SK-N-SH treated with all-trans-retinoic acid at 6 μM for 48 hours (cell line): ENCODE results near the gene COL23A1.

Experiments
- ATAC-seq: fragments of 200-7000 bp; cut with Tn5 transposase; 3 replicates; pipeline ENCODE4 v1.9.1; 2020; ENCODE audit warnings: mild to moderate bottlenecking, moderate library complexity
- ARNTL ChIP-seq: fragments of 450-650 bp; formaldehyde crosslinking; IDR thresholded peaks from 2 replicates; pipeline ENCODE4 v1.5.0; 2020; ENCODE audit warnings: low read depth, mild to moderate bottlenecking, moderate library complexity, borderline replicate concordance
- BACH2 ChIP-seq: fragments of 250-450 bp; sonication (Bioruptor Pico); IDR thresholded peaks from 2 replicates; pipeline ENCODE4 v1.9.0; 2021; ENCODE audit warnings: mild to moderate bottlenecking, borderline replicate concordance
- CSDC2 ChIP-seq: fragments of 250-450 bp; sonication (Bioruptor Pico); IDR thresholded peaks from 2 replicates; pipeline ENCODE4 v1.5.0; 2020; ENCODE audit warnings: mild to moderate bottlenecking, moderate library complexity
- ESRRG ChIP-seq: fragments of 250-450 bp; sonication (Bioruptor Pico); IDR thresholded peaks from 2 replicates; pipeline ENCODE4 v1.6.1; 2021; ENCODE audit warnings: mild to moderate bottlenecking
- GLIS3 ChIP-seq: fragments of 250-450 bp; sonication (Bioruptor Pico); IDR thresholded peaks from 2 replicates; pipeline ENCODE4 v1.5.0; 2020; ENCODE audit warnings: mild to moderate bottlenecking, moderate library complexity
- ISL1 ChIP-seq: fragments of 250-450 bp; sonication (Bioruptor Pico); IDR thresholded peaks from 2 replicates; pipeline ENCODE4 v2.1.2; 2022; ENCODE audit warnings: mild to moderate bottlenecking, moderate library complexity
- OSR1 ChIP-seq: fragments of 250-450 bp; sonication (Bioruptor Pico); IDR thresholded peaks from 2 replicates; pipeline ENCODE4 v1.8.0; 2022; ENCODE audit warnings: moderate library complexity, mild to moderate bottlenecking, inconsistent platforms
- PPARA ChIP-seq: fragments of 250-450 bp; sonication (Bioruptor Pico); IDR thresholded peaks from 2 replicates; pipeline ENCODE4 v1.5.0; 2020; ENCODE audit warnings: mild to moderate bottlenecking, borderline replicate concordance
- RARB ChIP-seq: fragments of 250-450 bp; sonication (Bioruptor Pico); IDR thresholded peaks from 2 replicates; pipeline ENCODE4 v1.8.0; 2021; ENCODE audit warnings: mild to moderate bottlenecking, moderate library complexity
- SNAI2 ChIP-seq: fragments of 250-450 bp; sonication (Bioruptor Pico); IDR thresholded peaks from 2 replicates; pipeline ENCODE4 v1.5.0; 2020; ENCODE audit warnings: mild to moderate bottlenecking, moderate library complexity
- TCF4 ChIP-seq: fragments of 250-450 bp; sonication (Bioruptor Pico); IDR thresholded peaks from 2 replicates; pipeline ENCODE4 v1.8.0; 2021; ENCODE audit warnings: mild to moderate bottlenecking, moderate library complexity, borderline replicate concordance
- TOX ChIP-seq: fragments of 250-450 bp; sonication (Bioruptor Pico); IDR thresholded peaks from 2 replicates; pipeline ENCODE4 v1.8.0; 2021; ENCODE audit warnings: mild to moderate bottlenecking, moderate library complexity, borderline replicate concordance
- ZC3H10 ChIP-seq: fragments of 250-450 bp; sonication (Bioruptor Pico); IDR thresholded peaks from 2 replicates; pipeline ENCODE4 v1.5.1; 2021; ENCODE audit warnings: mild to moderate bottlenecking, moderate library complexity
- ZNF565 ChIP-seq: fragments of 450-650 bp; formaldehyde crosslinking; conservative IDR thresholded peaks from 2 replicates; pipeline ENCODE4 v1.5.0; 2020; ENCODE audit warnings: low read depth, mild to moderate bottlenecking, moderate library complexity
- ZNF70 ChIP-seq: fragments of 450-650 bp; formaldehyde crosslinking; IDR thresholded peaks from 2 replicates; pipeline ENCODE4 v1.5.0; 2020; ENCODE audit warnings: mild to moderate bottlenecking, moderate library complexity
- ZNF8 ChIP-seq: fragments of 450-650 bp; formaldehyde crosslinking; IDR thresholded peaks from 2 replicates; pipeline ENCODE4 v1.5.0; 2020; ENCODE audit warnings: mild to moderate bottlenecking, moderate library complexity
- TF ChIP-seq, protein P1 (sequence below): fragments of 250-450 bp; sonication (Bioruptor Pico); IDR thresholded peaks from 2 replicates; pipeline ENCODE4 v1.8.0; 2020; ENCODE audit warnings: mild to moderate bottlenecking, moderate library complexity, borderline replicate concordance
- TF ChIP-seq, protein P2 (sequence below): fragments of 250-450 bp; sonication (Bioruptor Pico); IDR thresholded peaks from 2 replicates; pipeline ENCODE4 v1.5.1; 2020; ENCODE audit warnings: low read depth, mild to moderate bottlenecking, moderate library complexity
- TF ChIP-seq, protein P3 (sequence below): fragments of 250-450 bp; sonication (Bioruptor Pico); IDR thresholded peaks from 2 replicates; pipeline ENCODE4 v1.5.0; 2020; ENCODE audit warnings: mild to moderate bottlenecking, moderate library complexity
- TF ChIP-seq, protein P4 (sequence below): fragments of 250-450 bp; sonication (Bioruptor Pico); IDR thresholded peaks from 2 replicates; pipeline ENCODE4 v1.8.0; 2021; ENCODE audit warnings: low read depth, mild to moderate bottlenecking, moderate library complexity, borderline replicate concordance

The COL23A1 gene

DNA sequence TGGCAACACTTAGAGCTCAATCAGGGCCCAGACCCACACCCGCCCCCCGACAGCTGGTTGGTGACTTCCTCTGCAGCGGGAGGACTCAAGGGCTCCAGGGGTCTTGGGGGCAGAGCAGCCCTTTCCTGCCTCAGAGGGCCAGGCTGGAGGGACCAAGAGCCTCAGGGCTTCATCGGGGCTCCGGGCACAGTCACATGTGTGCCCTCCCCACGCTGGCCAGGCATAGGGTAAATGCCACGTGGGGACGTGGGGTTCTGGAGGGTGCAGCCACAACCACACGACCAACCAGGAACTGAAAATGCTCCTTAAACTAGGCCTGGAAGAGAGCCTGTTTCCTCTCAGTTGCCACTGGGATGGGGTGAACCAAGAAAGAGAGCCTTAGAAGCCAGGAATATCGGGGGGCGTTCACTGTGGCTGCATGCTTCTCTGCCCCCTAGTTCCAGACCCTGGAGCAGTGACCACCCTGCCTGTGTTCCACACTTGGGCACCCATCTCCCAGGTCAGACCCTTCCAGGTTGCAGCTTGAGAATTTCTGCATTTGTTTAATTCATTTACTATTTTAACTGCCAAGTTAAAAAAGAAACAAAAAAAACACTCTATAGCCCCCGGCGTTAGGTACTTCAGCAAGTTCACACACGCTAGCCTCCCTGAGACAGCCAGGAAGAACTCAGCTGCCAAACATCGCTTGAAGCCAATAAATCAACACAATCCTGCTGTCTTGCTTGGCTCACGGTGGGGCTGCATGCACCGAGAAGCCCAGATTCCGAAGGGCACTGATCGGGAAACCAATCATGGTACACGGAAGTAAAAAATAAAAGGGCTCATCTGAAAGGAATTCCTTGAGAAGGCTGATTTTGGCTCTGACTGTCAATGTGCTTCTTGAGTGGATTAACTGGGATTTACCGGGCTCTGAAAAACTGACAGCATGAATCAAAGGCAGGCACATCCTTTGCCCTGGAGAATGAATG lies 301.5 kb downstream of the COL23A1 start:
- no peak for TF ChIP-seq ARNTL
- no peak for TF ChIP-seq PPARA (CRISPR knock-in tag)
- TF ChIP-seq TCF4 (CRISPR knock-in tag) = no peak
- no peak for TF ChIP-seq ZNF70 (CRISPR knock-in tag)
- TF ChIP-seq OSR1 (CRISPR knock-in tag) = no peak
- no peak for TF ChIP-seq ZNF8 (CRISPR knock-in tag)
- TF ChIP-seq CSDC2 (CRISPR knock-in tag) = no peak
- no peak for TF ChIP-seq TOX (CRISPR knock-in tag)
- TF ChIP-seq, protein P1, sequence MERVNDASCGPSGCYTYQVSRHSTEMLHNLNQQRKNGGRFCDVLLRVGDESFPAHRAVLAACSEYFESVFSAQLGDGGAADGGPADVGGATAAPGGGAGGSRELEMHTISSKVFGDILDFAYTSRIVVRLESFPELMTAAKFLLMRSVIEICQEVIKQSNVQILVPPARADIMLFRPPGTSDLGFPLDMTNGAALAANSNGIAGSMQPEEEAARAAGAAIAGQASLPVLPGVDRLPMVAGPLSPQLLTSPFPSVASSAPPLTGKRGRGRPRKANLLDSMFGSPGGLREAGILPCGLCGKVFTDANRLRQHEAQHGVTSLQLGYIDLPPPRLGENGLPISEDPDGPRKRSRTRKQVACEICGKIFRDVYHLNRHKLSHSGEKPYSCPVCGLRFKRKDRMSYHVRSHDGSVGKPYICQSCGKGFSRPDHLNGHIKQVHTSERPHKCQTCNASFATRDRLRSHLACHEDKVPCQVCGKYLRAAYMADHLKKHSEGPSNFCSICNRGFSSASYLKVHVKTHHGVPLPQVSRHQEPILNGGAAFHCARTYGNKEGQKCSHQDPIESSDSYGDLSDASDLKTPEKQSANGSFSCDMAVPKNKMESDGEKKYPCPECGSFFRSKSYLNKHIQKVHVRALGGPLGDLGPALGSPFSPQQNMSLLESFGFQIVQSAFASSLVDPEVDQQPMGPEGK (CRISPR knock-in tag) = no peak
- no peak for TF ChIP-seq ZC3H10 (CRISPR knock-in tag)
- TF ChIP-seq ISL1 (CRISPR knock-in tag) = no peak
- no peak for TF ChIP-seq BACH2 (CRISPR knock-in tag)
- TF ChIP-seq, protein P2, sequence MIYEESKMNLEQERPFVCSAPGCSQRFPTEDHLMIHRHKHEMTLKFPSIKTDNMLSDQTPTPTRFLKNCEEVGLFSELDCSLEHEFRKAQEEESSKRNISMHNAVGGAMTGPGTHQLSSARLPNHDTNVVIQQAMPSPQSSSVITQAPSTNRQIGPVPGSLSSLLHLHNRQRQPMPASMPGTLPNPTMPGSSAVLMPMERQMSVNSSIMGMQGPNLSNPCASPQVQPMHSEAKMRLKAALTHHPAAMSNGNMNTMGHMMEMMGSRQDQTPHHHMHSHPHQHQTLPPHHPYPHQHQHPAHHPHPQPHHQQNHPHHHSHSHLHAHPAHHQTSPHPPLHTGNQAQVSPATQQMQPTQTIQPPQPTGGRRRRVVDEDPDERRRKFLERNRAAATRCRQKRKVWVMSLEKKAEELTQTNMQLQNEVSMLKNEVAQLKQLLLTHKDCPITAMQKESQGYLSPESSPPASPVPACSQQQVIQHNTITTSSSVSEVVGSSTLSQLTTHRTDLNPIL (CRISPR knock-in tag) = no peak
- no peak for TF ChIP-seq GLIS3 (CRISPR knock-in tag)

DNA sequence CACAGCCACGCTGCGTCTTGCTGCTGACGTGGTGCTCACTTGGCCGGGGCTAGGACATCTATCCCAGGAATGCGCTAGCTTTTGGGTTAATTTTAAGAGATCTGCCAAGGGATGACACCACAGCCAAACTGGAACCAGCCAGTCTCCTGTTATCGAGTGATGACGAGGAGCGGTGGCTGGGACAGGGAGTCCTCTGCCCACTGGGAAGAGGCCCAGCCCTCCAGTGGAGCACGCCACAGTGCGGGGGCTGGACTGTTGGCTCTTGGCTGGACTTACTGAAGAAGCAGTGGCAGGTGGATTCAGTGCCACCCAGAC lies 302.4 kb downstream of the COL23A1 start:
- no peak for ATAC-seq

More for the DNA sequence above, 301.5 kb downstream of the COL23A1 start:
- no peak for ATAC-seq

More for the DNA sequence above, 302.4 kb downstream of the COL23A1 start:
- TF ChIP-seq OSR1 (CRISPR knock-in tag) = no peak
- no peak for TF ChIP-seq RARB (CRISPR knock-in tag)
- no peak for TF ChIP-seq ZNF70 (CRISPR knock-in tag)
- TF ChIP-seq, protein P3, sequence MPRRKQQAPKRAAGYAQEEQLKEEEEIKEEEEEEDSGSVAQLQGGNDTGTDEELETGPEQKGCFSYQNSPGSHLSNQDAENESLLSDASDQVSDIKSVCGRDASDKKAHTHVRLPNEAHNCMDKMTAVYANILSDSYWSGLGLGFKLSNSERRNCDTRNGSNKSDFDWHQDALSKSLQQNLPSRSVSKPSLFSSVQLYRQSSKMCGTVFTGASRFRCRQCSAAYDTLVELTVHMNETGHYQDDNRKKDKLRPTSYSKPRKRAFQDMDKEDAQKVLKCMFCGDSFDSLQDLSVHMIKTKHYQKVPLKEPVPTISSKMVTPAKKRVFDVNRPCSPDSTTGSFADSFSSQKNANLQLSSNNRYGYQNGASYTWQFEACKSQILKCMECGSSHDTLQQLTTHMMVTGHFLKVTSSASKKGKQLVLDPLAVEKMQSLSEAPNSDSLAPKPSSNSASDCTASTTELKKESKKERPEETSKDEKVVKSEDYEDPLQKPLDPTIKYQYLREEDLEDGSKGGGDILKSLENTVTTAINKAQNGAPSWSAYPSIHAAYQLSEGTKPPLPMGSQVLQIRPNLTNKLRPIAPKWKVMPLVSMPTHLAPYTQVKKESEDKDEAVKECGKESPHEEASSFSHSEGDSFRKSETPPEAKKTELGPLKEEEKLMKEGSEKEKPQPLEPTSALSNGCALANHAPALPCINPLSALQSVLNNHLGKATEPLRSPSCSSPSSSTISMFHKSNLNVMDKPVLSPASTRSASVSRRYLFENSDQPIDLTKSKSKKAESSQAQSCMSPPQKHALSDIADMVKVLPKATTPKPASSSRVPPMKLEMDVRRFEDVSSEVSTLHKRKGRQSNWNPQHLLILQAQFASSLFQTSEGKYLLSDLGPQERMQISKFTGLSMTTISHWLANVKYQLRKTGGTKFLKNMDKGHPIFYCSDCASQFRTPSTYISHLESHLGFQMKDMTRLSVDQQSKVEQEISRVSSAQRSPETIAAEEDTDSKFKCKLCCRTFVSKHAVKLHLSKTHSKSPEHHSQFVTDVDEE (CRISPR knock-in tag) = no peak
- no peak for TF ChIP-seq ZNF565
- no peak for TF ChIP-seq GLIS3 (CRISPR knock-in tag)
- TF ChIP-seq BACH2 (CRISPR knock-in tag) = no peak
- TF ChIP-seq, protein P2 (CRISPR knock-in tag) = no peak
- no peak for TF ChIP-seq ISL1 (CRISPR knock-in tag)
- TF ChIP-seq ESRRG = no peak
- TF ChIP-seq CSDC2 (CRISPR knock-in tag) = no peak
- TF ChIP-seq, protein P4, sequence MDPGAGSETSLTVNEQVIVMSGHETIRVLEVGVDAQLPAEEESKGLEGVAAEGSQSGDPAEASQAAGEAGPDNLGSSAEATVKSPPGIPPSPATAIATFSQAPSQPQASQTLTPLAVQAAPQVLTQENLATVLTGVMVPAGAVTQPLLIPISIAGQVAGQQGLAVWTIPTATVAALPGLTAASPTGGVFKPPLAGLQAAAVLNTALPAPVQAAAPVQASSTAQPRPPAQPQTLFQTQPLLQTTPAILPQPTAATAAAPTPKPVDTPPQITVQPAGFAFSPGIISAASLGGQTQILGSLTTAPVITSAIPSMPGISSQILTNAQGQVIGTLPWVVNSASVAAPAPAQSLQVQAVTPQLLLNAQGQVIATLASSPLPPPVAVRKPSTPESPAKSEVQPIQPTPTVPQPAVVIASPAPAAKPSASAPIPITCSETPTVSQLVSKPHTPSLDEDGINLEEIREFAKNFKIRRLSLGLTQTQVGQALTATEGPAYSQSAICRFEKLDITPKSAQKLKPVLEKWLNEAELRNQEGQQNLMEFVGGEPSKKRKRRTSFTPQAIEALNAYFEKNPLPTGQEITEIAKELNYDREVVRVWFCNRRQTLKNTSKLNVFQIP (CRISPR knock-in tag) = no peak
- no peak for TF ChIP-seq ZNF8 (CRISPR knock-in tag)
- no peak for TF ChIP-seq SNAI2 (CRISPR knock-in tag)
- TF ChIP-seq PPARA (CRISPR knock-in tag) = no peak
- no peak for TF ChIP-seq ZC3H10 (CRISPR knock-in tag)
- TF ChIP-seq, protein P1 (CRISPR knock-in tag) = no peak
